Measurements from ENCODE around the gene CYP2A7. TPM values are rescaled to one million over a fixed set of nuclear protein-coding genes. Genes with fewer than 3 reads are reported as not detected.
"Not testable (repeated sequence)": the region's sequence is repeated elsewhere in the genome, so short reads cannot be mapped to it uniquely, and the experiment has no call there.

Gene CYP2A7
- total and polyA plus RNA-seq, 8 donors, result 0.18 to 0.49 (median 0.34) TPM; not detected in 2

- no peaks in the 10 kb centered on the region for H3K27me3 ChIP-seq
- peak; percentile 7 to 84 (median 72) for DNase-seq
- no peaks in the 10 kb centered on the region for H3K4me1 ChIP-seq
- H3K27ac ChIP-seq, result peak overlapping the region in 1 of 2 donors; percentile 22
- no peak overlapping the region for H3K4me3 ChIP-seq
- H3K36me3 ChIP-seq, result no peaks in the 10 kb centered on the region
- TF ChIP-seq, protein P1, sequence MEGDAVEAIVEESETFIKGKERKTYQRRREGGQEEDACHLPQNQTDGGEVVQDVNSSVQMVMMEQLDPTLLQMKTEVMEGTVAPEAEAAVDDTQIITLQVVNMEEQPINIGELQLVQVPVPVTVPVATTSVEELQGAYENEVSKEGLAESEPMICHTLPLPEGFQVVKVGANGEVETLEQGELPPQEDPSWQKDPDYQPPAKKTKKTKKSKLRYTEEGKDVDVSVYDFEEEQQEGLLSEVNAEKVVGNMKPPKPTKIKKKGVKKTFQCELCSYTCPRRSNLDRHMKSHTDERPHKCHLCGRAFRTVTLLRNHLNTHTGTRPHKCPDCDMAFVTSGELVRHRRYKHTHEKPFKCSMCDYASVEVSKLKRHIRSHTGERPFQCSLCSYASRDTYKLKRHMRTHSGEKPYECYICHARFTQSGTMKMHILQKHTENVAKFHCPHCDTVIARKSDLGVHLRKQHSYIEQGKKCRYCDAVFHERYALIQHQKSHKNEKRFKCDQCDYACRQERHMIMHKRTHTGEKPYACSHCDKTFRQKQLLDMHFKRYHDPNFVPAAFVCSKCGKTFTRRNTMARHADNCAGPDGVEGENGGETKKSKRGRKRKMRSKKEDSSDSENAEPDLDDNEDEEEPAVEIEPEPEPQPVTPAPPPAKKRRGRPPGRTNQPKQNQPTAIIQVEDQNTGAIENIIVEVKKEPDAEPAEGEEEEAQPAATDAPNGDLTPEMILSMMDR (IDR thresholded peaks at IDR 0.05), result no peak
- peaks cover 0 to 20% of the 10 kb centered on the region in 2 donors for H3K9me3 ChIP-seq
- ATAC-seq, result peak; percentile 78
- intact Hi-C loops (cut with DNase I), result no loop called here
These were observed 39.2 kb upstream of the CYP2A7 start for GRCh38 chr19:40921005-40921897.

GRCh38 chr19:40920300-40921004, 38.4 kb upstream of the CYP2A7 start:
- Histone ChIP-seq H3K27me3 (no peaks in the 10 kb centered on the region), H3K27ac (peak overlapping the region in 1 of 2 donors; percentile 22), H3K9me3 (peaks cover 0 to 20% of the 10 kb centered on the region in 2 donors), H3K36me3 (no peaks in the 10 kb centered on the region), H3K4me1 (no peaks in the 10 kb centered on the region), H3K4me3 (no peak overlapping the region)
- ATAC-seq (peak; percentile 2), DNase-seq (no peak)
- intact Hi-C loops (cut with DNase I), result no loop called here
- TF ChIP-seq, protein P1 (IDR thresholded peaks at IDR 0.05), result no peak

- H3K27me3 ChIP-seq; H3K4me3 ChIP-seq; H3K36me3 ChIP-seq; H3K4me1 ChIP-seq; DNase-seq; H3K27ac ChIP-seq; ATAC-seq; intact Hi-C loops (cut with DNase I): not testable (repeated sequence)
- peaks cover 0 to 20% of the 10 kb centered on the region in 2 donors for H3K9me3 ChIP-seq
These were observed 37.7 kb upstream of the CYP2A7 start for GRCh38 chr19:40919530-40920299.

DNA sequence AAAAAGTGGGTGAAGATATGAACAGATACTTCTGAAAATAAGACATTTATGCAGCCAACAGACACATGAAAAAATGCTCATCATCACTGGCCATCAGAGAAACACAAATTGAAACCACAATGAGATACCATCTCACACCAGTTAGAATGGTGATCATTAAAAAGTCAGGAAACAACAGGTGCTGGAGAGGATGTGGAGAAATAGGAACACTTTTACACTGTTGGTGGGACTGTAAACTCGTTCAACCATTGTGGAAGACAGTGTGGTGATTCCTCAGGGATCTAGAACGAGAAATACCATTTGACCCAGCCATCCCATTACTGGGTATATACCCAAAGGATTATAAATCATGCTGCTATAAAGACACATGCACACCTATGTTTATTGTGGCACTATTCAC, 36.3 kb upstream of the CYP2A7 start:
- DNase-seq; ATAC-seq; H3K4me1 ChIP-seq; H3K4me3 ChIP-seq; H3K36me3 ChIP-seq; intact Hi-C loops (cut with DNase I); H3K27me3 ChIP-seq; H3K27ac ChIP-seq: not testable (repeated sequence)
- peaks cover 0 to 20% of the 10 kb centered on the region in 2 donors for H3K9me3 ChIP-seq

DNA sequence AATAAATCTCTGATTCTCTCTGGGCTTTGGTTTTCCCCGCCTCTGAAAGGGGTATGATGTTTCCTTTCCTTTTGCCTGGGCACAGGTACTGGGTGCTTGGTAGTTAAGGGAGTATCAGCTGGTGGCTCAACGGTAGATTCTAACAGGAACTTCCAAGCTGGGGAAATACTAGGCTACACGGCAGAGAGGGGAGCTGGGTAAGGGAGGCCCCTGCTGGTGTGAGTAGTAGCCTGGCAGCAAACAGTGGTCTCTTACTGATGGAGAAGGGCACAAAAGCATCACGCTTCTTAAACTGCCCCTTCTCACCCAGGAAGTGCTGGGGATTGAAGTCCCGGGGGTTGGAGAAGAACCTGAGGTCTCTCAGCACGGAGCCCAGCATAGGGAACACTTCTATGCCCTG, 26.9 kb upstream of the CYP2A7 start:
- ATAC-seq (no peak), DNase-seq (no peak)
- intact Hi-C loops (cut with DNase I), result no loop called here
- Histone ChIP-seq H3K36me3 (no peaks in the 10 kb centered on the region), H3K4me3 (no peak overlapping the region), H3K27ac (no peak overlapping the region), H3K9me3 (no peaks in the 10 kb centered on the region), H3K27me3 (peaks cover 0 to 17% of the 10 kb centered on the region in 2 donors), H3K4me1 (no peaks in the 10 kb centered on the region)
- TF ChIP-seq, protein P1 (IDR thresholded peaks at IDR 0.05), result no peak
